Bone marrow (tissue), 2 donors: ENCODE results near the gene GBGT1.
"Not testable (repeated sequence)": the region's sequence is repeated elsewhere in the genome, so short reads cannot be mapped to it uniquely, and the experiment has no call there.

Experiments used
- DNase-seq, 2 donors: peaks; one replicate each; lab custom pipeline; 2025; lab: John Stamatoyannopoulos, UW

Gene GBGT1

GRCh38 chr9:133163504-133164172 is at the start of gene GBGT1:
Gene GBGT1, minus strand, starts transcription at chr9:133163914. Its CDS starts 1,502 bp downstream, at chr9:133162412.
- peak; percentile 27 to 88 for DNase-seq

- no peak for DNase-seq
These were observed 46.9 kb upstream of the GBGT1 start for GRCh38 chr9:133210609-133211008.

GRCh38 chr9:133210202-133210532 is 46.5 kb upstream of the GBGT1 start:
- no peak for DNase-seq

- not testable (repeated sequence) for DNase-seq
These were observed 45.9 kb upstream of the GBGT1 start for GRCh38 chr9:133209327-133210201.

GRCh38 chr9:133208880-133209300 is 45.2 kb upstream of the GBGT1 start, which contains the start of gene OBP2B:
Gene OBP2B, minus strand, starts transcription at chr9:133209250. Its CDS starts 51 bp downstream, at chr9:133209199.
- DNase-seq, result not testable (repeated sequence)

- DNase-seq, result not testable (repeated sequence)
These were observed 44.6 kb upstream of the GBGT1 start for GRCh38 chr9:133208171-133208879.

- no peak for DNase-seq
These were observed 43.9 kb upstream of the GBGT1 start for GRCh38 chr9:133207540-133208170.

GRCh38 chr9:133207021-133207531 is 43.4 kb upstream of the GBGT1 start:
- DNase-seq, result no peak

GRCh38 chr9:133205996-133206931 is 42.5 kb upstream of the GBGT1 start:
- no peak for DNase-seq

- DNase-seq, result not testable (repeated sequence)
These were observed 41.8 kb upstream of the GBGT1 start for GRCh38 chr9:133205481-133205887.

GRCh38 chr9:133204993-133205336 is 41.3 kb upstream of the GBGT1 start:
- no peak for DNase-seq

GRCh38 chr9:133204335-133204992 is 40.8 kb upstream of the GBGT1 start:
- no peak for DNase-seq

- no peak for DNase-seq
These were observed 39.9 kb upstream of the GBGT1 start for GRCh38 chr9:133203506-133204075.

- no peak for DNase-seq
These were observed 39.2 kb upstream of the GBGT1 start for GRCh38 chr9:133202688-133203453.

GRCh38 chr9:133202145-133202513 is 38.4 kb upstream of the GBGT1 start:
- DNase-seq, result no peak

GRCh38 chr9:133201424-133202144 is 37.9 kb upstream of the GBGT1 start:
- no peak for DNase-seq

GRCh38 chr9:133200631-133201030 is 36.9 kb upstream of the GBGT1 start:
- DNase-seq, result no peak

GRCh38 chr9:133199648-133200321 is 36.1 kb upstream of the GBGT1 start:
- no peak for DNase-seq
